Stimulated activated CD8-positive, alpha-beta memory T cell treated with anti-CD3 and anti-CD28 coated beads, Interleukin-12 subunit alpha, Interleukin-12 subunit beta, amount 100 ng/mL, for 24 hours (primary cell): ENCODE results near the gene KIF3A.

Source experiments
- DNase-seq: peaks from one replicate; pipeline ENCODE4 v3.0.0-alpha.2; 2020; ENCODE audit errors: extremely low read depth

KIF3A gene

GRCh38 chr5:132770476-132771159 is 33.3 kb upstream of the KIF3A start:
- no peak for DNase-seq

DNA sequence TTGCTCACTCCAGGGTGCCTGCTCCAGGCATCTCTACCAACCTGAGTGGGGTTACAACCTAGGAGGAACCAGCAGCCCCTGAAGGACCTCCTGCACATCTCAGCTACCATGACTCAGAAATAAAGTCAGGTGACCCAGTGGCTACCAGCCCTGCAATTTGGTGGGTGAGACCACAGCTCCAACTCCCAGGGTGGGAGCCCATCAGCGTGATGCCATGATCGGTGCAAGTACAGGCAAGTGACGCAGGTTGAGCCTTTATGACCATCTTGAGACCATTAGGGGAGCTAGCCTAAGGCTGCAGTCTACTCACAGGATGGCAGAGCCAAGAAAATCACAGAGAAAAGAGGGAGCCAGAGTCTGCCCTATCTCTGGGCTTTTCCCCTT is 31.1 kb upstream of the KIF3A start:
- no peak for DNase-seq

DNA sequence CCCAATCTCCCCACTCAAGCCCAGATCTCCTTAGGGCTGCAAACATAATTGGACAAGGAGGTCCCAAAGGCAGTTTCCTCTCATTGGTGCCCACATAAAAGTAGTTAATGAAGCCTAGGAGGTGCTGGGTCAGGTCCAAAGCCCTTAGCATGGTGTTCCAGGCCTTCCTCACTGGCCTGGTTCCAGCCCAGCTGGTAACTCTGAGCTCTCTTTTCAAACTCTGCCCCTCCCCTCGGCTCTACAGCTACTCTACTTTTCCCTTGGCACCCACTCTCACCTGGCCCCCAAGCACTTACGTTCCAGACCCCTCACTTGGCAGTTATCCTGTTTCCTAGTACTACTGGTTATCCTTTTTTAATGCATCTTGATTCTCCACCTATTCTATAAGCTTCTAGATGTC is 29.8 kb upstream of the KIF3A start:
- no peak for DNase-seq

DNA sequence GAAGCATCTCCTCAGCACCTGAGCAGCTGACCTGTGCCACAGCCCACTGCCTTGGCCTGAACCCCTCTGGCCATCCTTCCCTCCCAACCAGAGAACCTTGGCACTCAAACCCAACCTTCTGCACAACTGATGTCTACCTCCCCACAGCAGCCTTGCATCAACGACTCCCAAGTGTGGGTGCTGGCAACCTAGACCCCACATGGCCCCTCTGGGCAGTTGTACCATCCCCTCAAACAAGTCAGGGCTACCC is 29.4 kb upstream of the KIF3A start:
- no peak for DNase-seq

DNA sequence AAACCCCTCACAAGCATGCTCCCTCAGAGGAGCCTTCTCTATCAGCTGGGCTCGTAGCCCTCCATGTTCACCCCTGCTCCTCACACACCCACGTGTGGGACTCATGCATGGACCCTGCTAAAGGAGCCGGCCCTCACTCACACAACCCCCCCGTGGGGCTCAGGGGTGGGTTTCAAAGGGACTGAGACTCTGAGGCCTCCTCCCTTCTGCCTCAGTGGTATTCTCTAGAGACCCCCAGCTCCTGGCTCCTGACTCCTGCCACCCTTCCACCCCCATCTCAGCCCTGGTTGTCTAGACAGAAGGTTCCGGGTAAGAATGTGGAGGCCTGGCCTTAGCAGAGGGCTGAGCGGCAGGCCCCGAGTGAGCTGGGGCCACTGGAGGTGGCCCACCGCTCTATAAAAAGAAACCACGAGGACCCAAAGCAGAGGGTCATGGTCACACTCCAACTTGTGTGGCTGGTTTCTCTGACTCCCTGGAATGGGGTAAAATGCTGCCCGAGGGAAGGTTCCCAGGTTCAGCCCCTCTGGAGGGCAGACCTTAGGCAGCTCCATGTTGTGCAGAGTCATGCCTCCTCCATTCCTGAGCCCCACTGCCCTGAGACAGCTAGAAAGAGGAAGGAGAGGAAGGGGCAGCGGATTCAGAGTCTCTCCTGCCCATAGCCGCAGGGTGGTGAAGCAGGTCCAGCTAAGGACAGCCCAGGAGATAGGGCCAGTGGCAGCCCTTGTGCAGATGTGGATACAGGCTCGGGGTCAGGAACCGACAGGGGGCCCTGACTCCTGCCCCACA is 28.9 kb upstream of the KIF3A start:
- DNase-seq: no peak

DNA sequence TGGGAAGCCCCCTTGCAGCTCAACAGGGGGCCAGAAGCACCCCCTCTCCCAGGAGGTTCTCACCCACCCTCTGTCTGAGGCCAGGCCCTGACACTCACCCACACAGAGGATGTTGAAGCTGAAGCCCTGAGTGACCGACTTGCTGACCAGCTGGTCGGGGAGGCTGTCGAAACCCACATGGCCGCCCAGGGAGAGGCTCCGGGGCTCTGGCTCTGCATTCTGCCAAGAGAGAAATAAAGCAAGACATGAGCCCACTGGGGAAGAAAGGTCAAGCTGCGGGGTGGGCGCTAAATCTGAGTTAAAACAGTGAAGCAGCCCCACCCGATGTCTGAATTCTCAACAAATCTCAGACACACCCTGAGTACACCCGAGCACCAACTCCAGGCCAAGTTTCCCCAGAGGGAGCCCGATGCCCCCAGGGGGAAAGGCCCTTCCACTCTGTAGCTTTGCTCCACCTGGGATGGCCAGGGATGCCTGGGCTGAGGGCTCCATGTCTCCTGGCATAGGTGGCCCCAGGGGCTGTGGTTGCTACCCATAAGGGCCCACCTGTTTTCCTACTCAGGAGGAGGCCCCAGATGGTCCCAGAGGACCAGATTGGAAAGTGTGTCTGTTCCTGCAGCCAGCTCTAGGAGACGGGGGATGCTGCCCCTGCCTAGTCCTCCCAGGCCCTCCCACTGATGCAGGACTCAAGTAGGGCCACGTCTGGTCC is 28.1 kb upstream of the KIF3A start:
- no peak for DNase-seq

- DNase-seq: no peak
Measured at GRCh38 chr5:132764671-132765238, 27.4 kb upstream of the KIF3A start.

GRCh38 chr5:132764051-132764450 is 26.7 kb upstream of the KIF3A start:
- no peak for DNase-seq

GRCh38 chr5:132763181-132764036 is 26.1 kb upstream of the KIF3A start:
- DNase-seq: no peak

GRCh38 chr5:132762246-132763000 is 25.1 kb upstream of the KIF3A start:
- no peak for DNase-seq

- DNase-seq: no peak
Measured at GRCh38 chr5:132761321-132762240, 24.2 kb upstream of the KIF3A start.

GRCh38 chr5:132760601-132761317 is 23.4 kb upstream of the KIF3A start:
- no peak for DNase-seq

DNA sequence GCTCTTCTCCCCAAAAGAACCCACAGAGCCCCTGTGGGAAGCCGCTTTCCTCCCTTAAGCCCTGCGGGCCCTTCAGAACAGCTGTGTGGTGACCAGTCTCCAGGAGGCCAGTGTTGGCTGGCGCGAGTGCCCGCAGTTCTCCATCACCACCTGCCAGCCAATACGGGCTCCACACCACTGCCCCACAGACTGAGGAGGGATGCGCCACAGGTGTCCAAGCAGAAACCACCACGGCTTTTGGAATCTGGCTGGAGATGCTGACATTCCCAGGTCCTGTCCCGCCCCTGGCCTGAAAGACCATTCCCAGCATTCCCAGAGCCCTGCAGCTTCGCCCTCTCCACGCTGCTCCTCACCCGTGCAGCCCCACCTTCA is 22.7 kb upstream of the KIF3A start:
- no peak for DNase-seq

GRCh38 chr5:132759114-132760048 is 22.0 kb upstream of the KIF3A start:
- no peak for DNase-seq

- DNase-seq: no peak
Measured at GRCh38 chr5:132758451-132758850, 21.1 kb upstream of the KIF3A start.

GRCh38 chr5:132756542-132756941 is 19.2 kb upstream of the KIF3A start:
- no peak for DNase-seq

DNA sequence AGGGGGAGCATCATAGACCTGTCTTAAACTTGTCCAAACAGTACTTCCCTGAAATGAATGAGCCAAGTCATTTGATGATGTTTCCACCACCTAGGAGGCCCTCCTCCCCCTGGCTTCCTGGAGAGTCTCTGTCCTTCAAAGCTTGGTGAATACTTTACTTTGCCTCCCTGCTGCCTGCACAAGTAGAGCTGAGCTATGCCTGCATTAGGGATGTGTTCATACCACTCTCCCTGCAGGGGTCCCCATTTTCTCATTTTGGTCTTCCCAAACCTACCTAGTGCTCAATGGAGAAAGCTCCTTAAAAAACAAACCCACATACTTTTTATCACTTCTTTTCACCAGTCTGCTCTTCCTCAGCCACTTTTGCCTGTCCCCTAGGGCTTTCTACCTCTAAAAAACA is 17.6 kb upstream of the KIF3A start:
- no peak for DNase-seq

DNA sequence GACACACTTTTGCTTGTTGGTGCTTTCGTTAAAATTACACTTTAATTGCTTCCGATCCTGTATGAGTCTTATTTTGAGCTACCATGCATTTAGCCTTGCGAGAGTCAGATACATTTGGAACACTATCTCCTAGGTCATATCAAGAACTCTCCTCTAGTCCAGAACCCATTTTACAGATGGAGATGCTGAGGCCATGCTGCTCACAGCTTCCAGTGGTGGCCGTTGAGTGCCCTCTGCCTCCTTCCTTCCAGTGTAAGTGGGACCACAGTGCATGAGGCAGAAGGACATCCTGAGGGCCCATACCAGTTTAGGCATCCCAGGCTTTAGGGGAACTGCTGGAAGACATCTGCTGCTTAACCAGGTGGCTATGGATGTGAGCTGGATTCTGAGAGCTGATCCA is 16.8 kb upstream of the KIF3A start:
- no peak for DNase-seq
